CMK (cell line): ENCODE measurements around the gene KRTAP13-3.

Experiments used
- DNase-seq: peaks from one replicate; pipeline ENCODE4 v3.0.0-alpha.2; 2010; ENCODE audit warnings: low read depth

KRTAP13-3 gene, protein sequence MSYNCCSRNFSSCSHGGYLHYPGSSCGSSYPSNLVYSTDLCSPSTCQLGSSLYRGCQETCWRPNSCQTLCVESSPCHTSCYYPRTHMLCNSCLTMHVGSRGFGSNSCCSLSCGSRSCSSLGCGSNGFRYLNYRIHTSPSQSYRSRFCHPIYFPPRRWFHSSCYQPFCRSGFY

DNA sequence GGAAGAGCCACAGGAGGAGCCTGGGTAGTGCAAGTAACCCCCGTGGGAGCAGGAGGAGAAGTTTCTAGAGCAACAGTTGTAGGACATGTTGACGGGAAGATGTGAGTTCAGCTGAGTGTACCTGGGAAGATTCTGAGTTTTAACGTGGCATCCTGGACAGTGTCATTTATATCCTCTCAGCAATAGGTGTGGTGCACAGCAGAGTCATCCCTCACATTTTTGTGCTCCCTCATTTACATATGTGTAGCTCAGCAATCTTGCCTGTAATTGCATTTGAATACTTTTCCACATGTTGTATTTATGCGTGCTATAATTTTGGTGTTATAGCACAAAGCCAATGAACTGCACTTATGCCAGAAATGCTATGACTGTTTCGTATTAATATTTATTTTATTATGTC lies at the start of gene KRTAP13-3:
Gene KRTAP13-3, minus strand, starts transcription at position 101 of the 400 bp plus-strand sequence. Its CDS starts 14 bp downstream, at position 87.
- no peak for DNase-seq

DNA sequence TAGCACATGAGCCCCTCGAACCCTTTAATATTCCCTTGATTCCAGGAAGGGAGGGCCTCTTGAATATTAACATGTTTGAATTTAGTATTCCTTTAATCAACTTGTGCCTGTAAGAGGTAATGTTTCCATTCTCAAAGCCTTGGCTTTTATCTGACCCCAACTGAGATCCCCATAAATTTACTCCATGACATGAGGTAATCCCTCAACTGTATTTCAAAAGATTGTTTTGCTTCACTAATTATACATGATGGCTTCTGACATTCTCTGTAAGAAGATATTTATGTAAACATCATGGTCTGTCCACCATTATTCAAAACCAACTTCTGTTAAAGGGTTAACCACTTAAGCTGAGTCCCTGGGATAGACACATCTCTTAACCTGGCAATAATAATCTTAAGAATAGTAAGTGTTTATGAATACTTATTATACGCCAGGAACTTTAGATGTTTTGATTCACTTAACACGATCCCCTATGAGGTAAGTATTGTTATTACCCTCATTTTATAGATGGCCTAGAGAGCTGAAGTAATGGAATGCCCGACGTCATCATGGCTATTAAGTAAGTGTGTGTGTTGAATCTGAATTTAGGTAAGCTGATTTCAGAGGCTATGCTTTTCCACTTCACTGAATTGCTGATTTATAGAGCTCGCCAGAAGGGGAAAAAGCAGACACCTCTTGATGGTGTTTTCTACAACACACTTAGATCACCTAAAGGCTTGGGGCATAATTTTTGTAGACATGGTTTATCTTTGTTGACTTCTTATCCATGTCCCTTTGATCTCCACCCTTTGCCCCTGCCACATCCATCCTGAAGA lies 43.4 kb upstream of the KRTAP13-3 start:
- no peak for DNase-seq

DNA sequence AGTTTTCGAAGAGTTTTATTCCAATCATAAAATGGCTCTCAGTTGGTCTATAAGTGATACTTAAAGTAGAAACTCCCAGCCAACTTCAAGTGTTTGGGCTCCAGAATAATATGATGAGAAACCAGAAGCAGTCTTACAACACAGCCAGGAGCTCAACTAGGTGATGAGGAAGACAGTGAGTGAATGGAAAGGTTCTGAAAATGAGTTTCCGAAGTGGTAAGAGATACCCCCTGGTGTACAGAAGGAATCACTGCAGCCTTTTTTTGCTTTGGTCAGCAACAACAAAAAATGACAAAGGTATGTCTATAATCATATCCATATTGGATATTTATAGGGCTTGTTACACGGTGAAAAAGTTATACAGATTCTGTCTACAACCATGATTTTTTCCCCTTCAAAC lies 38.0 kb upstream of the KRTAP13-3 start:
- DNase-seq: no peak

DNA sequence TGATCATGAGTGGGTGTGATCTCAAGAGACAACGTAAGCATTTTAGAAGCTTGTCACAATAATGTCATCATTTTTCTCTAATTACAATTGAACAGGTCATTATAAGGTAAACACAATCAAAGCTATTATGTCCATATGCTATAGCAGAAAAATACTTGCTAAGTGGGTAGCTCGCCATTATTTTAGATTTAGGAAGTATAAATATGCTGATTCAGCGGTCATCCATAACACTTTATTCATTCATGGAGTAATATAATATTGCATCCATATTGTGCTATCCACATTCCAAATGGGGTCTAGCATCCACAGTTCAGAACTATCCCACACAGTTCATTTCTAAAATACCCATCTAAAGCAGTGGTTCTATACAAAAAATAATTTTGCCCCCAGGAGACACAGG lies 22.8 kb upstream of the KRTAP13-3 start:
- DNase-seq: no peak

DNA sequence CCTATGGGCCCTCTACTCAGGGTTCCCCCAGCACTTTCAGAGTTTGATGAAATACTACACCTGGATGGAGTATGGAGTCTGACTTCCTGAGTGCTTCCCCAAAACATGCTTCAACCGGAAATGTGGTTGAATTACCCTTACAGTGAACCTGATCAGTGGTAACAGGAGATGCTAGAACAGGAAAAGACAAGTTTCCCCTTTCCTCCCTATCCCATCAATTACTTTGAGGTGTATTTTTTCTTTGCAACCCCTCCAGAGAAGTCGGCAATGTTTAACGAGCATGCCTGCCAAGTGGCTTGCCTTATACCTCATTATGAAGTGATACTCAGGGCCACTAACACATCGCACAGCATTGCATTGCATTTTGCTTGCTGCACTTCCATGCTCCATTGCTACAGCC lies 21.3 kb upstream of the KRTAP13-3 start:
- no peak for DNase-seq

DNA sequence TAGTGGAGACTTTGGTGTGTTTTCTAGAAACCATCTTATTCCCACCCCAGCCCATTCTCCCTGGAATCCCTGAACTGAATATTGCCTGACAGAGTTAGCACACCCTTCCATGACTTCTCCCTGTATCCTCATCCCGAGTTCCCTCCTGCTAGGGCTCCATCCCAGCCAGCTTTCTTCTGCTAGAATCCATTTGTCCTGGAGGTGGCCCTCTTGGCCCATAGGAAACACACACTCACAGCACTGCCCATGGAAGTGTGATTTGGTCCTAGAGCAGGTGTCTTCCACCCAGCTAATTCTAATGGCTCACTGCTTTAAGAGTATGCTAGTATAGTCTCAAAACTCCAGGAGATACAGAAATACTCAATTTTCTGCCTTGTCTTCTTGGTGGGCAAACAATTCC lies 18.5 kb upstream of the KRTAP13-3 start:
- no peak for DNase-seq

DNA sequence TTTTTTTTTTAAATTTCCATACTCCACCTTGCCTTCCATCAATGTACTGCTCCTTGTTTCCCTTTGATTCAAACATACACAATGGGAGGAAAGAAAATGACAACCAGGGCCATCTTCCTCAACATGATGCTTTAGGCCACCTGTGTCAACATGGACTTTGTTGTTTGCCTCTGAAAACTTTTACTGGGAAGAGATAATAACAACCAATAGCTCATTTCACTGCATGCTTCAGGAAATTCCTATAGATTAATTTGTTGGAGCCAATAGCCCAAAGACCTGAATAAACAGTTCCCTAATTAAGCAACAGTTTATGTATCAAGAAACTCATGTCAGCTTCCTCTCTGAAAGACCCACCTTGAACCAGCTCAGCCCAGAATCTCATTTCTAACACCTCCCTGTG lies 17.5 kb upstream of the KRTAP13-3 start:
- DNase-seq: no peak

DNA sequence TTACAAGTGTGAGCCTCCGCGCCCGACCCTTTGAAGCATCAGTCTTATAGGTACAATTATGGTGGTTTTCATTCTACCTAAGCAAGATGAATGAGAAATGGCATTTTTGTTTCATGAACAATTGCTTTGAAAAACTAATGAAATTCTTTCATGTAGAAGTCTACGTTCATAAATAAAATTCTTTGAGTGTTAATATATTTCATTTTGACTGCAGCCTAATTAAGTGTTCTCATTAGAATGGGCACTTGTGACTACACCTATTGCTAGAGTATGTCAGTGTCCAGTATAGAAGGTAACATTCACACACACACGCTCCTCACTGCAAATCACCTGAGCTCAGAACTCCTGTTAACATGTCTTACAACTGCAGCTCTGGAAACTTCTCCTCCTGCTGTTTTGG lies 14.2 kb upstream of the KRTAP13-3 start, which contains the start of gene KRTAP15-1:
Gene KRTAP15-1, plus strand, starts transcription at position 301 of the 400 bp plus-strand sequence. Its CDS starts 53 bp downstream, at position 354.
- no peak for DNase-seq

DNA sequence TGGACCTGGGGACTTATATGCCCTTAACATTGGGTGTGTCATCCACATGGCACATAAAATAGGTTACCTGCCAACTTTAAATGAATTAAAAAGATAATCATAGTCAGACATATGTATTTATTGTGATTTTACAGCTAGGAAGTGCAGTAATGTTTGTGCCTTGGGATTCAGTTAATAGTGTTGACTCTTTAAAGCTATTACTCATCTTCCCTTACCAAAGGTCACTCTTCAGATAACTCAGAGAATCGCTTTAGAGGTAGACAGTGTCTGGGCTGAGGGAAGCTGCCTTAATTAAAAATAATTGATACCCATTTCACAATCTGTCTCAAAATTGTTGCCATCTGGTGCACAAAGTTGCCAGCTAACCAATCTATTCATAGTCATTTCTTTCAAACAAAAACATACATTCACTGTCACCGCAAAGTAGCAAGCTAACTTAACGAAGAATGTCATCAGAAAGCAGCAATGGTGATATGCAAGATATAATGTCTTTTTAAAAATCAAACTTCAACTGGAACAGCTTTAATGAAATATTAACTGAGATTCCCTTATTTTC lies 11.4 kb upstream of the KRTAP13-3 start:
- no peak for DNase-seq

DNA sequence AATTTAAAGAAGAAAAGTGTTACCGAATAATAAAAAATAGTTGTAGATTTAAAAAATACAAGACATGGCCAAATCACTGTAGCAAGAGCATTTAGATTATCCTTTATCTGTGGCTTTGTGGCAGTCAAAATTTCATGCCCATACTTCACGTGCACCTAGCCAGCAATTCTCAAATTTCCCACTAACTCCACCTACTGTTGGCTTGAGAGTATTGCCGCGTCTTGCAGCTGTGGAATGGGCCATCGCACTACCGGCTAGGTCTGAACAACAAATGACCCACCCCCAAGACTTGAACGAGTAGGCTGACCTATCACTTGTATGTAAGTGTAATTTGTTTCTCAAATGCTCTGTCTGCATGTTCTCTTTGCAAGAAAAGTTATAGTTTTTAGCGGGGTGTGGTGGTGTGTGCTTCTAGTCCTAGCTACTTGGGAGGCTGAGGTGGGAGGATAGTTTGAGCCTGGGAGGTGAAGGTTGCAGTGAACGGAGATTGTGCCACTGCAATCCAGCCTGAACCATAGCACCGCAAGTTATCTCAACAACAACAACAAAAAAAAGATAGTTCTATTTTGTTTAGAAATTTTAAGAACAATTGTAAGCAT lies 8.4 kb upstream of the KRTAP13-3 start:
- peak; percentile 31 for DNase-seq

DNA sequence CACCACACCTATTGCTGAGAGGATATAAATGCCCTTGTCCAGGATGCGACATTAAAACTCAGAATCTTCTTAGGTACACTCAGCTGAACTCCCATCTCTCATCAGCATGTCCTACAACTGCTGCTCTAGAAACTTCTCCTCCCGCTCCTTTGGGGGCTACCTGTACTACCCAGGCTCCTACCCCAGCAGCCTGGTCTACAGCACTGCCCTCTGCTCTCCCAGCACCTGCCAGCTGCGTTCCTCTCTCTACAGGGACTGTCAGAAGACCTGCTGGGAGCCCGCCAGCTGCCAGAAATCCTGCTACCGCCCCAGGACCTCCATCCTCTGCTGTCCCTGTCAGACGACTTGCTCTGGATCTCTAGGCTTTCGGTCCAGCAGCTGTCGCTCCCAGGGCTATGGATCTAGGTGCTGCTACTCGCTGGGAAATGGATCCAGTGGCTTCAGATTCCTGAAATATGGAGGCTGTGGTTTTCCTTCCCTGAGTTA lies 4.5 kb upstream of the KRTAP13-3 start, which contains the start of gene KRTAP13-4:
Gene KRTAP13-4, plus strand, starts transcription at position 51 of the 486 bp plus-strand sequence. Its CDS starts 56 bp downstream, at position 107.
- no peak for DNase-seq

DNA sequence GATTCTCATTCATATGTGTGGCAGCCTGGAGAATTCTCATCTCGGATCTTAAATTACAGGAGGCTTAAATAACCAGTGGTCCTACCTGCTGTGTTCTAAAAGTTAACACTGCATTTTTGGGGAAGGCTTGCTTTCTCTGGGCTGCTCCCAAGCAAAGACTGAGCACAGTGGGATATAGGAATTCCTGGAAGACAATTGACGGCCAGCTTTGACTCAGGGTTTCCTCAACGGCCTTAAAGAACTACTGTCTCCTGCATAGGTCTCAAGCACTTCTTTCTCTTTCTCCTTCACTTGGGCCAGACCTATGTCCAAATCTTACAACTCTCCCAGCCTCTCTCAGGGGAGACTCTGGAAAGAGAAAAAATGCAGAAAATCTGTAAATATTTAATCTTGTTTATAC lies 1.0 kb upstream of the KRTAP13-3 start:
- no peak for DNase-seq

DNA sequence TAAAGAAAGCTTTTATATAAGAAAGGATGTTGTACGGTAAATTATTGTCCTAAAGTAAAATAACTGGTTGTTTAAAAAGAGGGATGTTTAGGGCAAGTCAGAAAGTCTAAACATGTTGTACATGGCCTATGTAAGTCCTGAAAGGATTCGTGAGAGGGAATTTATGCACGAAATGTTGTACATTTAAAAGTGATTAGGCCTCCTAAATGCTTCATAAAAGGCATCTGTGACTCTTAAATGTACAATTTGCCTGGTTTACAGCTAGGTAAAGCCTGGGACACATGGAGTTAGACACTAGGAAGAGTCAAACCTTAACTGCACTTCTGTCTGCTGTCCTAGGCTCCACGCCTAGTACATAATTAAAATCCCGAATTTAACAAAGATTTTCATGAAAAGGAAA lies 9.7 kb downstream of the KRTAP13-3 start:
- no peak for DNase-seq

DNA sequence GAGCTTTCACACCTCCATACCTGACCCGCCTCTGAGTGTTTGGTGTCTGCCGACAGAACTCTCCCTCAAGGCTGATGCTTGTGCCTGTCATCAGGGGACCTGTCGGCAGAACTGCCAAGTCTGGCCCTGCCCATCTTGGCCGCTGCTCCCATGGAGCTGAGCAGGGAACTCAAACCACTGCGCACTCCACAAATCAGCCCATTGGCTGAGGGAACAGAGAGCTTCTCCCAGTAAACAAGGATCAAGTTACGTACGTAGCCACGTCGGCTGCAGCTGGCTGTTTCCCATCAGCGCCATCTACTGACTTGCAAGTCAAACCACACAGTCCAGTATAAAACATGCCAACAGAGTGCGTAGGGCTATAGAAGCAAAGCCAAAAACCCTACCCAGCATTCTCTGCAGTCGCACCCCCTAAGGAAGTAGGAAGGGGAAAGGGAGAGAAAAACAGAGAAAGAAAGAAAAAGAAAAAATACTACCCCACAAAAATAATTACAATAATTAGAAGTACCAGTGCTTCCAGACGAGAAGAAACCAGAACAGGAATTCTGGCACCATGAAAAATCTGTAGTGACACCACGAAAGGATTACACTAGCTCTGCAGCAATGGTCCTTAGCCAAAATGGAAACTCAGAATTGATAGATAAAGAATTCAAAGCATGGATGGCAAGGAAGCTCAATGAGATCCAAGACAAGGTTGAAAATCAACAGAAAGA lies 16.8 kb downstream of the KRTAP13-3 start:
- peak; percentile 4 for DNase-seq

DNA sequence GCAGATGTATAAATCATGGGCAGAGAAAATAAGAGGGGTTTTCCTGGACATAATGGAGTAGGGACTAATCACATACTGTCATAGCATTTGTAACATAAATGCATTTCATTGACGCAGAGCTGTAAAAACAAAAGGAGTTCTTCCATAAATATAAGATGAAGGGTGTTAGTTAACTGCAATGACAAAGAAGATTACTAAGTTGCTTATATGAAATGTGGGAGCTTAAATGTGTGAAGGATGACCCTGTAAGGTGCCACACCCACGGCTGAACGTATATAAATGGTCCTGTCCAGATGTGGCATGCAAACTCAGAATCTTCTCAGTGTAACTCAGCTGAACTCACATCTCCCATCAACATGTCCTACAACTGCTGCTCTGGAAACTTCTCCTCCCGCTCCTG lies 30.0 kb downstream of the KRTAP13-3 start, which contains the start of gene KRTAP13-1:
Gene KRTAP13-1, plus strand, starts transcription at position 301 of the 400 bp plus-strand sequence. Its CDS starts 56 bp downstream, at position 357.
- no peak for DNase-seq

DNA sequence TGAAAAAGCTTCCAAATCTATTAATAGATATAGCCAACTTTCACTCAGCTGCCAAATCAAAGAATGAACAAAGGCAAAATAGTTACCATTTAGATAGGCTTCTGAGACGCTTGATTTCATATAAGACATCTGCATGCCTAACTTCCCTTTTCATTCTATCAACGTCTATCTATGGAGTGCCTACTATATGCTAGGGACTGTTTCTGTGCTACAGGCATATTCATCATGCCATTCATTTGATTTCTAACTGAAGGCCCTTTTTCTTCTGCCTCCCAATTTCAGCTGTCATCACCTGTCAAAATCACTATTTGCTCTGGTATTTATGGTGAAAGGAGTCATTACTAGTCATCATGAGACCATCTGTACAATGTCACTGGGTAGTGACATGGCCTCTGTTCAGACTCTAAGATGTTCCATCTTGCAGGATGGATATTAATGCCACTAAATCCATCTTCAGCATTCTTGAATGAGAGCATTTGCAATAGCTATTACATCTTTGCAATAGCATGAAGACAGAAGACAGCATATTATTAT lies 34.2 kb downstream of the KRTAP13-3 start:
- no peak for DNase-seq

DNA sequence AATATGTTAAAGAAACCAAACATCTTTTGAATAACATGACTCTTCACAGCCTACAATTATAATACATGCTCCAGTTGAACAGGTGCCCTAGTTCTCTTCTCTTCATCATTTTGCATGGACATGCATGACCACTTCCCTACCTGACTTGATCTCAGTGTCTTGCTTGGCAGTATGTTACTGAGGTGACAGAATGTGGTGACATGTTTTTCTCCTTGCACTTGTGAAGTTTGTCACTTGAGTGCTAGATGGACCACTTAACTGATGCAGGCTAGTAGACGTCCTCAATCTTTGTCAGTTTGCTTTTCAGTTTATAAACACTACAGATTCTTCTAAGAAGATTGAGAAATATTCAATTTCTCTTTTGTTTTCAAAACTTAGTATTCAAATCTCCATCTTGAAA lies 43.5 kb downstream of the KRTAP13-3 start:
- DNase-seq: no peak
